ENCODE measurements around the gene CETP. TPM values are rescaled to one million over a fixed set of nuclear protein-coding genes. Genes with fewer than 3 reads are reported as not detected.
A peak's percentile ranks its signal among the peaks of the same experiment; 100 is the strongest.

The CETP gene
- total RNA-seq, 2 experiments from 2014 or later = not detected

GRCh38 chr16:57022445-57022844, 60.7 kb downstream of the CETP start:
- H3K27ac Mint-ChIP-seq = peak overlapping the region; percentile 57
- peaks cover 78% of the 10 kb centered on the region for H3K4me1 Mint-ChIP-seq (ENCODE audit: low read depth)
- no peaks in the 10 kb centered on the region for H3K9me3 Mint-ChIP-seq
- intact Hi-C loops (cut with micrococcal nuclease) = no loop called here
- H3K36me3 Mint-ChIP-seq (ENCODE audit: low read depth) = peaks cover 76% of the 10 kb centered on the region
- CTCF ChIA-PET = interaction anchor here (1.4 to 4.9 kb wide), 2 partner anchors 58 to 62 kb away, joined by 4 to 22 read pairs; no protein-coding TSS in a partner anchor
- H3K4me3 Mint-ChIP-seq = no peak overlapping the region
- no peak for DNase-seq
- no peaks in the 10 kb centered on the region for H3K27me3 Mint-ChIP-seq (ENCODE audit: low read depth)

- peak overlapping the region; percentile 74 for H3K27ac Mint-ChIP-seq
- CTCF ChIA-PET = interaction anchor here (1.2 to 4.9 kb wide), 4 partner anchors 24 to 80 kb away, joined by 3 to 22 read pairs (median 4); no protein-coding TSS in a partner anchor
- DNase-seq = peak; percentile 79
- no peaks in the 10 kb centered on the region for H3K9me3 Mint-ChIP-seq
- peaks cover 81% of the 10 kb centered on the region for H3K4me1 Mint-ChIP-seq (ENCODE audit: low read depth)
- H3K27me3 Mint-ChIP-seq (ENCODE audit: low read depth) = no peaks in the 10 kb centered on the region
- intact Hi-C loops (cut with micrococcal nuclease) = no loop called here
- H3K36me3 Mint-ChIP-seq (ENCODE audit: low read depth) = peaks cover 71% of the 10 kb centered on the region
- H3K4me3 Mint-ChIP-seq = no peak overlapping the region
These were observed 61.9 kb downstream of the CETP start for GRCh38 chr16:57023541-57024249.

- no peak overlapping the region for H3K27ac Mint-ChIP-seq
- CTCF ChIA-PET = interaction anchor here (0.6 to 4.9 kb wide), 6 partner anchors 14 to 521 kb away, joined by 3 to 22 read pairs (median 3); no protein-coding TSS in a partner anchor
- intact Hi-C loops (cut with micrococcal nuclease) = no loop called here
- no peak overlapping the region for H3K4me3 Mint-ChIP-seq
- H3K4me1 Mint-ChIP-seq (ENCODE audit: low read depth) = peaks cover 85% of the 10 kb centered on the region
- peaks cover 67% of the 10 kb centered on the region for H3K36me3 Mint-ChIP-seq (ENCODE audit: low read depth)
- no peak for DNase-seq
- no peaks in the 10 kb centered on the region for H3K27me3 Mint-ChIP-seq (ENCODE audit: low read depth)
- H3K9me3 Mint-ChIP-seq = no peaks in the 10 kb centered on the region
These were observed 63.3 kb downstream of the CETP start for GRCh38 chr16:57024894-57025680.

GRCh38 chr16:57025941-57026777, 64.4 kb downstream of the CETP start:
- H3K4me3 Mint-ChIP-seq = no peak overlapping the region
- H3K27ac Mint-ChIP-seq = peak overlapping the region; percentile 47
- CTCF ChIA-PET = interaction anchor here (4.9 kb wide), 1 partner anchor 61 kb away, joined by 22 read pairs; no protein-coding TSS in a partner anchor
- intact Hi-C loops (cut with micrococcal nuclease) = no loop called here
- no peaks in the 10 kb centered on the region for H3K9me3 Mint-ChIP-seq
- peaks cover 64% of the 10 kb centered on the region for H3K36me3 Mint-ChIP-seq (ENCODE audit: low read depth)
- H3K27me3 Mint-ChIP-seq (ENCODE audit: low read depth) = no peaks in the 10 kb centered on the region
- no peak for DNase-seq
- H3K4me1 Mint-ChIP-seq (ENCODE audit: low read depth) = peaks cover 82% of the 10 kb centered on the region

- no peak overlapping the region for H3K4me3 Mint-ChIP-seq
- CTCF ChIA-PET = no interaction called here
- H3K36me3 Mint-ChIP-seq (ENCODE audit: low read depth) = peaks cover 64% of the 10 kb centered on the region
- peaks cover 80% of the 10 kb centered on the region for H3K4me1 Mint-ChIP-seq (ENCODE audit: low read depth)
- H3K9me3 Mint-ChIP-seq = no peaks in the 10 kb centered on the region
- no peaks in the 10 kb centered on the region for H3K27me3 Mint-ChIP-seq (ENCODE audit: low read depth)
- no peak for DNase-seq
- intact Hi-C loops (cut with micrococcal nuclease) = no loop called here
- H3K27ac Mint-ChIP-seq = peak overlapping the region; percentile 47
These were observed 65.0 kb downstream of the CETP start for GRCh38 chr16:57026778-57027062.

- intact Hi-C loops (cut with micrococcal nuclease) = no loop called here
- H3K27ac Mint-ChIP-seq = no peak overlapping the region
- H3K36me3 Mint-ChIP-seq (ENCODE audit: low read depth) = peaks cover 64% of the 10 kb centered on the region
- H3K4me3 Mint-ChIP-seq = no peak overlapping the region
- CTCF ChIA-PET = interaction anchor here (0.8 to 1.5 kb wide), 2 partner anchors 8 to 63 kb away, joined by 3 to 5 read pairs; no protein-coding TSS in a partner anchor
- H3K27me3 Mint-ChIP-seq (ENCODE audit: low read depth) = no peaks in the 10 kb centered on the region
- peaks cover 77% of the 10 kb centered on the region for H3K4me1 Mint-ChIP-seq (ENCODE audit: low read depth)
- H3K9me3 Mint-ChIP-seq = no peaks in the 10 kb centered on the region
- no peak for DNase-seq
These were observed 65.3 kb downstream of the CETP start for GRCh38 chr16:57027067-57027466.

GRCh38 chr16:57028086-57028485, 66.3 kb downstream of the CETP start:
- H3K9me3 Mint-ChIP-seq = no peaks in the 10 kb centered on the region
- no peak for DNase-seq
- H3K27ac Mint-ChIP-seq = peak overlapping the region; percentile 8
- no peaks in the 10 kb centered on the region for H3K27me3 Mint-ChIP-seq (ENCODE audit: low read depth)
- CTCF ChIA-PET = interaction anchor here (0.8 to 1.5 kb wide), 2 partner anchors 9 to 64 kb away, joined by 3 to 5 read pairs; no protein-coding TSS in a partner anchor
- peaks cover 56% of the 10 kb centered on the region for H3K36me3 Mint-ChIP-seq (ENCODE audit: low read depth)
- intact Hi-C loops (cut with micrococcal nuclease) = no loop called here
- no peak overlapping the region for H3K4me3 Mint-ChIP-seq
- H3K4me1 Mint-ChIP-seq (ENCODE audit: low read depth) = peaks cover 70% of the 10 kb centered on the region

DNA sequence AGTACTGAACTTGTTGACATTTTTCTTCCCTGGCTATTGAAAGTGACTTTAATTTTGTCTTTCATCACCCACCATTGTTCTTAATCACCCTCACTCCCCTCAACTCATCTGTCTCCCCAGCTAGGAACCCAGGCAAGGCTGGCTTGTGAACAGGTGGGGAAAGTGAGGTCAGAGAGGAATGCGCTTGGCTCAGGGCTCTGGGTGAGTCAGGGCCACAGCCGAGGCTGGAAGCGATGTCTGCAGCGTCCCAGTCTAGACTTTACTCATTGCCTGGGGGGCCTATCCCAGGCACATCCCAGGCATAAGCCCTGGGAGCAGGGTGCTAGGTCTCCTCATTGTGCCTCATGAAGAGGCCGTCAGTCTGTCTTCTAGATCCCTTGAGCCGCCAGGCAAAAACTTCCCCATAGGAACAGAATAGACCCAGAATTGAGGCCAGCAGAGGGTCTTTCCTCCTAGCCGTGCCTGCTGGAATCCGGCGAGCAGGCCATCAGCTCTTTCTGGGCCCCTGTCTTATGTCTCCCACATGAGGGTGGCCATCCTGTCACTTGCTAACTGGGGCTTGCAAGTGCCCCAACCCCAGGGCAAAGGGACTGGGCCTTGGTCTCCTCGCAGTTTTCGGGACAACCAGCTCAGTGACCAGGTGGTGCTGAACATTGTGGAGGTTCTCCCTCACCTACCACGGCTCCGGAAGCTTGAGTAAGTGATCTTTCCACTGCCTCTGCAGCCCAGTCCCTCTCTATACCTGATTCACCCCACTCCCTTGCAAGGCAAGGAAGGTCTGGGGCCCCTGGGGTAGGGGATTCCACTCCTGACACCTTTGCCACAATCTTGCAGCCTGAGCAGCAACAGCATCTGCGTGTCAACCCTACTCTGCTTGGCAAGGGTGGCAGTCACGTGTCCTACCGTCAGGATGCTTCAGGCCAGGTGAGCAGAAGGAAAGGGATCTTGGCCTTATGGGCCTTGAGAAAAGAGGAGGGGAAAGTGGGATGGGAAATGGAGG, 67.7 kb downstream of the CETP start:
- CTCF ChIA-PET = interaction anchor here (0.9 kb wide), 1 partner anchor 13 kb away, joined by 3 read pairs; no protein-coding TSS in a partner anchor
- Mint-ChIP-seq H3K4me3 (no peak overlapping the region), H3K27ac (peak overlapping the region; percentile 55), H3K36me3 (ENCODE audit: low read depth) (peaks cover 54% of the 10 kb centered on the region), H3K9me3 (no peaks in the 10 kb centered on the region), H3K4me1 (ENCODE audit: low read depth) (peaks cover 65% of the 10 kb centered on the region), H3K27me3 (ENCODE audit: low read depth) (no peaks in the 10 kb centered on the region)
- intact Hi-C loops (cut with micrococcal nuclease) = no loop called here
- no peak for DNase-seq

- H3K27ac Mint-ChIP-seq = peak overlapping the region; percentile 2
- intact Hi-C loops (cut with micrococcal nuclease) = no loop called here
- no peaks in the 10 kb centered on the region for H3K9me3 Mint-ChIP-seq
- no peak for DNase-seq
- H3K27me3 Mint-ChIP-seq (ENCODE audit: low read depth) = no peaks in the 10 kb centered on the region
- peaks cover 60% of the 10 kb centered on the region for H3K36me3 Mint-ChIP-seq (ENCODE audit: low read depth)
- peaks cover 67% of the 10 kb centered on the region for H3K4me1 Mint-ChIP-seq (ENCODE audit: low read depth)
- CTCF ChIA-PET = no interaction called here
- H3K4me3 Mint-ChIP-seq = no peak overlapping the region
These were observed 68.7 kb downstream of the CETP start for GRCh38 chr16:57030346-57030902.

- Mint-ChIP-seq H3K27ac (no peak overlapping the region), H3K9me3 (no peaks in the 10 kb centered on the region), H3K27me3 (ENCODE audit: low read depth) (no peaks in the 10 kb centered on the region), H3K4me3 (no peak overlapping the region), H3K36me3 (ENCODE audit: low read depth) (peaks cover 61% of the 10 kb centered on the region), H3K4me1 (ENCODE audit: low read depth) (peaks cover 67% of the 10 kb centered on the region)
- CTCF ChIA-PET = interaction anchor here (1.9 kb wide), 1 partner anchor 67 kb away, joined by 8 read pairs; no protein-coding TSS in a partner anchor
- no peak for DNase-seq
- intact Hi-C loops (cut with micrococcal nuclease) = no loop called here
These were observed 69.4 kb downstream of the CETP start for GRCh38 chr16:57031156-57031555.

DNA sequence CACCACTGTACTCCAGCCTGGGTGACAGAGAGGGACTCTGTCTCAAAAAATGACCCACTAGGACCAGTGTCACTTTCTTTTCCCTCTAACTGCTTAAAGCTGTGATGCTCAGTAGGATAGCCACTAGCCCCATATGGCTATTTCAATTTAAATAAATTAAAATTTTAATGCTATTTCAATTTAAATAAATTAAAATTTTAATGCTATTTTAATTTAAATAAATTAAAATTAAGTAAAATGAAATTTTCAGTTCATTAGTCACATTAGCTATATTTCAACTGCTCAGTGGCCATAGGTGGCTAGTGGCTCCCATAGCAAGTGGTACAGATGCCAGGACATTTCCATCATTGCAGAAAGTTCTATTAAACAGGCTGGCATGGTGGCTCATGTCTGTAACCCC, 70.6 kb downstream of the CETP start:
- intact Hi-C loops (cut with micrococcal nuclease) = no loop called here

More for the DNA sequence above, 70.6 kb downstream of the CETP start:
- Mint-ChIP-seq H3K4me3 (no peak overlapping the region), H3K36me3 (ENCODE audit: low read depth) (peaks cover 54% of the 10 kb centered on the region), H3K27ac (no peak overlapping the region), H3K27me3 (ENCODE audit: low read depth) (no peaks in the 10 kb centered on the region), H3K4me1 (ENCODE audit: low read depth) (peaks cover 66% of the 10 kb centered on the region), H3K9me3 (no peaks in the 10 kb centered on the region)
- DNase-seq = no peak
- CTCF ChIA-PET = interaction anchor here (0.6 to 1.9 kb wide), 3 partner anchors 15 to 76 kb away, joined by 3 to 8 read pairs (median 4); no protein-coding TSS in a partner anchor

All from activated naive CD4-positive, alpha-beta T cell treated with anti-CD3 and anti-CD28 coated beads for 36 hours (primary cell).